Measurements from ENCODE around the gene DCAF4.

- TF ChIP-seq CTCF (IDR thresholded peaks at IDR 0.05; ENCODE audit: insufficient read depth, low read length) (no peak), POLR2AphosphoS5 (IDR thresholded peaks at IDR 0.05; ENCODE audit: low read depth) (no peak), GABPA (IDR thresholded peaks at IDR 0.05; ENCODE audit: low read depth) (no peak), REST (IDR thresholded peaks at IDR 0.05; ENCODE audit: insufficient replicate concordance, low read depth) (no peak), SPI1 (IDR thresholded peaks at IDR 0.05; ENCODE audit: borderline replicate concordance, low read depth) (no peak)
Observed at GRCh38 chr14:72894323-72894622, 32.0 kb upstream of the DCAF4 start.

All from HL-60 (cell line).